ENCODE data around the gene GRB2.
"Not testable (repeated sequence)": the region's sequence is repeated elsewhere in the genome, so short reads cannot be mapped to it uniquely, and the experiment has no call there.

GRB2 gene

GRCh38 chr17:75350029-75350428 lies 55.4 kb downstream of the GRB2 start:
- DNase-seq (ENCODE audit: low read depth), result no peak

- no peak for DNase-seq (ENCODE audit: low read depth)
These were observed 55.9 kb downstream of the GRB2 start for GRCh38 chr17:75349589-75349988.

DNA sequence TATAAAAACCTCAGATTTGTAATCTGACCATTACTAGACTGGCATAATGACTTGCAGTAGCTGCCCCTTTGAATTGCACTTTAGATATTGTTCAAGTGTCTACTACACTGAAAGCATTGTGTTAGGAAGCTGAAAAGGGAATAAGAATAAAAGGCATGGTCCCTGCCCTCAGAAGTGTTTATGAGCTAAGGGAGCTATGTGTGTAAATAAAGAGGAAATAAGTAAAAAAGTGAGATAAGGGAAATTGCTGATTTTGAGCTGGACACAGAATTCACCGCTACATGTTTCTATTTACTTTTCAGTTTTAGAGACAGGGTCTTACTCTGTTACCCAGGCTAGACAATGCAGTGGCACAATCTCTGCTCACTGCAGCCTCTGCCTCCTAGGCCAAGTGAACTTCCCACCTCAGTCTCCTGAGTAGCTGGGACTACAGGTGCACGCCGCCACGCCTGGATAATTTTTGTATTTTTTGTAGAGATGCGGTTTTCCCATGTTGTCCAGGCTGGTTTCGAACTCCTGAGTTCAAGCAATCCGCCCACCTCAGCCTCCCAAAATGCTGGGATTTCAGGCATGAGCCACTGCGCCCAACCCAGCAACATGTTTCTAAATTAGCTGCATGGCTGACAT lies 57.0 kb downstream of the GRB2 start:
- no peak for DNase-seq (ENCODE audit: low read depth)

DNA sequence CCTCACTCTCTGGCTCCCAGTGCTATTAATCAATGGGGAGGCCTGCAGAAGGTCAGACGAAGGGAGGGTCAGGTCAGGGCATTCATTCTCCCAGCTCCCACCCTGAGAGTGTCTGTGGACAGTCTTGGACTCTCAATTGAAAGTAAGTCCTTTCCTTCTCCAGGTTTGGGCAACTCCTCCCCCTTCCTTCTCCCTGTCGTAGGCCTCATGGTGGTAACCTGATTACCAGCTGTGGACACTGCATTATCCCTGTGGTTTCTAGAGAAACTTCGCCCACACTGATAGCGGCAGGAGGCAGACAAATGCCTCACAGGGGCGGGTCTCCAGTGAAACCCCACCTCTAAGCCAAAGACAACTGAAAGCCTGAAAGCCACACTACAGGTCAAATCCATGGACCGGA lies 58.6 kb downstream of the GRB2 start:
- DNase-seq (ENCODE audit: low read depth), result no peak

- DNase-seq (ENCODE audit: low read depth), result not testable (repeated sequence)
These were observed 59.1 kb downstream of the GRB2 start for GRCh38 chr17:75346368-75346767.

DNA sequence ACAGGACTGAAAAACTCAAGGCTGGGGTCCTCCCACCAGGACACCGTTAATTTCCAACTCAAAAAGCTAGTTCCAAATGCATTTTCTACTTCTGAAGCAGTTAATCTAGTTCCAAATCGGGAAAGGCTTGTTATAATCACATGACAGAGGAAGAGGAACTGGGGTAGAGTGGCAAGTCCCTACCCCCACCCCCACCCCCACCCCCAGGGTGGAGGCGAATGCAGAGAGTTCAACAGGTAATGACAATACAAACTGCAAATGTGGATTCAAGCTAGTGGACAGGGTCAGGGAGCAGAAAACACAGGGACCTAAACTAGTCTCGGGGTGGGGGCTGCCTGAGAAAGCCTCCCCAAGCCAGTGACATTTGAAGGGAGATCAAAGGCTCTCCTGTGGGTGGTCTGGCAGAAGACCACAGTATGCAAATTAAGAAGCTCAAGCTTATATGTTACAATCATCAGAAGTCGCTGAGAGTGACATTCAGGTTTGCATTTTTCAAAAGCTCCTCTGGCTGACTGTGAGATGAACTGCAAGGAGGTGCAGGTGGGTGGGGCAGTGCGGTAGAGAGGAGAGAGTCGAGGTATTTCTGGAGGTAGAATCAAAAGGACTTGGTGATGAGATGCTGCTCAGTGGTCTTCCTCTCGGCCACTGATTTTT lies 59.8 kb downstream of the GRB2 start:
- DNase-seq (ENCODE audit: low read depth), result no peak

DNA sequence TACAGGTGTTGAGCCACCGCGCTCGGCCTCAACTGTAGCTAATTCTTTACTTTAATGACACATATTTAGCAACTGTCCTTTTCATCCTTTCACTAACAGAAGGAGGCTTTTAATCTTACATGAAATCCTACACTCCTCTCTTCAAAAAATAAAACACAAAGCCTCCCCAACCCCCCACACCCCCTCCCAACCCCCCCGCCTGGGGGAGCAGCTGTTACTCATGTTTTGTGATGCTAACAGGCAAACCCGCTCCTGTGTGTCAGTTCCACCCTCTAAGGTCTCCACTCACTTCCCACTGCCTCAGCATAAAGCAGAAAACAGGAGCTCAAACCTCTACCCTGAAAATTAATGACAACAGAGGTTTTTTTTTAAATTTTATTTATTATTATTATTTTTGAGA lies 60.8 kb downstream of the GRB2 start:
- DNase-seq (ENCODE audit: low read depth), result no peak

- DNase-seq (ENCODE audit: low read depth), result no peak
These were observed 62.5 kb downstream of the GRB2 start for GRCh38 chr17:75342996-75343395.

- no peak for DNase-seq (ENCODE audit: low read depth)
These were observed 63.5 kb downstream of the GRB2 start for GRCh38 chr17:75341784-75342486.

- DNase-seq (ENCODE audit: low read depth), result no peak
These were observed 64.8 kb downstream of the GRB2 start for GRCh38 chr17:75340631-75341030.

DNA sequence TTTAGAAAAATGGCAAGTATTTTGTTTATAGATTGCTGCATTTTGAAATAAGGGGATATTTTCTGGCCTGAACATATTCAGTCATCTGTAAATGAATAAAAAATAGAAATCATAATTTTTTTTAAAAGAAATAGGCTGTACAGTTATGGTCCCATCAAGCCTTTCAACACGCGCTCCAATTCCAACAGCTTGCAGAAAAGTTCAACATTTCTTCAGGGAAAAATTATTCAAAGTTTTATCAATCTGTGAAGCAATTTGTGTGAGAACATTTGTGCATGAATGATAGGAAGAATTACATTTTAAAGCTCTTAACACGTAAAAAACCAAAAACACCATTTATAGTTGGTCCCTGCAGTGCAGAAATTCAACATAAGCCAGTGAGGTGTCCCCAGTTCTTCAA lies 65.5 kb downstream of the GRB2 start:
- DNase-seq (ENCODE audit: low read depth), result no peak

GRCh38 chr17:75338335-75338734 lies 67.1 kb downstream of the GRB2 start:
- peak; percentile 42 for DNase-seq (ENCODE audit: low read depth)

- no peak for DNase-seq (ENCODE audit: low read depth)
These were observed 70.2 kb downstream of the GRB2 start for GRCh38 chr17:75335315-75335714.

DNA sequence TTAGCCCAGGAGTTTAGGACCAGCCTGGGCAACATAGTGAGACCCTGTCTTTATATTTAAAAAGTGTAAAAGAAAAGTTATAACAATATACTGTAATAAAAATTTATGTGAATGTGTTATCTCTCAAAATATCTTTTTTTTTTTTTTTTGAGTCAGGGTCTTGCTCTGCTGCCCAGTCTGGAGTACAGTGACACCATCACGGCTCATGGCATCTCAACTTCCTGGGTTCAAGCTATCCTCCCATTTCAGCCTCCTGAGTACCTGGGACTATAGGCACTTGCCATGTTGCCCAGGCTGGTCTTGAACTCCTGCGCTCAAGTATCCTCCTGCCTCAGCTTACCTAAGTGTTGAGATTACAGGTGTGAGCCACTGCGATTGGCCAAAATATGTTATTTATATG lies 70.8 kb downstream of the GRB2 start:
- no peak for DNase-seq (ENCODE audit: low read depth)

GRCh38 chr17:75331671-75332070 lies 73.8 kb downstream of the GRB2 start:
- DNase-seq (ENCODE audit: low read depth), result no peak

DNA sequence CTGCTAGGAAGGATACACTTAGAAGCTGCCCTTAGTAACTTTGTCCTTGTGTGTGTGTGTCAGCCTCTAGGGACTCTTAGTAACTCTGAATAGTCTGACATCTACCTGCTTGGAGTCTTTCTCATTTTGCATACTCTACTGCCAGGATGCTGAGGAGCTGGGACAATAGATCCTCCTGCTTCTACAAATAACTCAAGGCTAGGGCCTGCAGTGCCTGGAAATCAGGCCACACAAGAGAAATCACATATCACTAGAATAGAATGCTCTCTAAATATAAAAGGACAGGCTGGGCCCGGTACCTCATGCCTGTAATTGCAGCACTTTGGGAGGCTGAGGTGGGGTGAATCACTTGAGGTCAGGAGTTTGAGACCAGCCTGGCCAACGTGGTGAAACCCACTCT lies 77.7 kb downstream of the GRB2 start:
- DNase-seq (ENCODE audit: low read depth), result no peak

- peak; percentile 96 for DNase-seq (ENCODE audit: low read depth)
These were observed 79.1 kb downstream of the GRB2 start for GRCh38 chr17:75326226-75326848.

DNA sequence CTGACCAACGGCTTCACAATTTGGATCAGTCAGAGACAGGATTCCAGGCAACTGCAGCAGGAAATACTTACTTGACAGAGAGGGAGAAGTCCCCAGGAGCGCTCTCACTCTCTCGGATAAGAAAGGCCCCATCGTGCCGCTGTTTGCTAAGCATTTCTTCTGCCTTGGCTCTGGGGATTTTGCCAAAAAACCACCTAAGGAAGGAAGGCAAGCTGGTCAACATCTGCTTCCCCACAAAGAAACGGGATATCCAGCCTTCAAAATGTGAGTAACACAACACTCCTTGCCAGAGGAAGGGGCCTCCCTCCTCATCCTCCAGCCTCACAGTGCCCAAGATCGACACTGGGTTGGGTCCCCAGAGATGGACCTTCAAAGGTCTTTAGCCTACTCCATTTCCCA lies 79.7 kb downstream of the GRB2 start:
- no peak for DNase-seq (ENCODE audit: low read depth)

- no peak for DNase-seq (ENCODE audit: low read depth)
These were observed 80.1 kb downstream of the GRB2 start for GRCh38 chr17:75325348-75325747.

GRCh38 chr17:75321506-75321905 lies 84.0 kb downstream of the GRB2 start:
- DNase-seq (ENCODE audit: low read depth), result no peak

DNA sequence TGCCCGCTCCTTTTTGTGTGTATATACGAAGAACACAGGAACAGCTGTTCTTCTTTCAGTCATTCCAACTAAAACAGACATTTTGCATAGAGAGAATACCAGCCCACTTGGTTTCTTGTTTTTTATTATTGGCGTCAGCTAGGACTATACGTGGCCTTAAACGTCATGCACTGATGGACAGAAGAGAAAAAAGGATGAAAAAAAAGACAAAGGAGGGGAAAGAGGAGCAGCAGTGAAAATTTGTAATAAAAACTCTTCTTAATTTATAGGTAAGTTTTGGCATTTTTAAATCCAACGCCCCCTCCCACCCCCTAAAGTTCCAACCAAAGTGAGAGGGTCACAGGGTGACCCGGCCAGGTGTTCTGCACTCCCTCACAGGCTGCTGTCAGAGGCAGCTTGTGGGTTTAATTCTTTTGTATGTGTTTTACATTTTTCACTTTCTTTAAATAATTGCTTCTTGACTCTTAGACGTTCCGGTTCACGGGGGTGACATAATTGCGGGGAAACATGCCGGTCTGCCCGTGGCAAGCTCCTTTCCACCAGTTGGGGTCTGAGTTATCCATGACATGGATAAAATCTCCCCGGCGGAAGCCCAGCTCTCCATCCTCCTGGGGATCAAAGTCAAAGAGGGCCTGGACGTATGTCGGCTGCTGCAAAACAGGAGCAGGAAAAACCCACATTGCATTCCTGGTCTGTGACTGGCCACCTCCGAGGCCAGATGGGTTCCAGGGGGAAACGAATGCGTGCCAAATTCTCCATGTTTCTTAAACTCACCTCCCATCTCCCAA lies 85.4 kb downstream of the GRB2 start:
- peak; percentile 90 for DNase-seq (ENCODE audit: low read depth)

GRCh38 chr17:75318615-75319222 lies 86.8 kb downstream of the GRB2 start:
- DNase-seq (ENCODE audit: low read depth), result no peak
